Activated effector memory CD4-positive, alpha-beta T cell treated with Interleukin-2 at 50 U/mL for 16 hours (primary cell): ENCODE data around the gene MAPT.

ENCODE experiments used
- DNase-seq: peaks from one replicate; pipeline ENCODE4 v3.0.0-alpha.2; 2020

MAPT gene

GRCh38 chr17:46064460-46064859 lies 170.1 kb downstream of the MAPT start:
- no peak for DNase-seq

GRCh38 chr17:46071796-46072195 lies 177.4 kb downstream of the MAPT start:
- no peak for DNase-seq

GRCh38 chr17:46072998-46073397 lies 178.6 kb downstream of the MAPT start:
- no peak for DNase-seq

GRCh38 chr17:46074540-46074939 lies 180.2 kb downstream of the MAPT start:
- DNase-seq = no peak
